Kidney epithelial cell (primary cell): Measurements from ENCODE around the gene KIRREL3. TPM values are rescaled to one million over a fixed set of nuclear protein-coding genes. Genes with fewer than 3 reads are reported as not detected.
A peak's percentile ranks its signal among the peaks of the same experiment; 100 is the strongest.

Experiments
- DNase-seq: peaks from one replicate; pipeline ENCODE4 v3.0.0-alpha.2; 2010; ENCODE audit warnings: low read depth
- H3K27me3 ChIP-seq: 2 replicates; pipeline ENCODE4 v1.6.0; 2011; ENCODE audit warnings: low read length; ENCODE audit not compliant: control insufficient read depth, insufficient read depth
- H3K36me3 ChIP-seq: 2 replicates; pipeline ENCODE4 v1.5.1; 2011; ENCODE audit warnings: low read length; ENCODE audit not compliant: control insufficient read depth, insufficient read depth
- H3K4me3 ChIP-seq: 2 replicates; pipeline ENCODE4 v1.5.1; 2011; ENCODE audit warnings: low read depth, mild to moderate bottlenecking, control low read depth, low read length
- CTCF ChIP-seq: IDR thresholded peaks from 2 replicates; pipeline ENCODE4 v1.5.1; 2011; ENCODE audit warnings: mild to moderate bottlenecking, moderate library complexity, low read length, control low read depth, inconsistent platforms; ENCODE audit not compliant: insufficient read depth, poor library complexity, severe bottlenecking
- total RNA-seq: library from RNA; depleted of rRNA; stranded (reverse); fragments of >200 nt; gene quantifications from 2 replicates; pipeline ENCODE4 v1.2.3, GENCODE V29; 2015

The KIRREL3 gene
- total RNA-seq, 1 donor from 2014 or later, result 1.3 TPM

DNA sequence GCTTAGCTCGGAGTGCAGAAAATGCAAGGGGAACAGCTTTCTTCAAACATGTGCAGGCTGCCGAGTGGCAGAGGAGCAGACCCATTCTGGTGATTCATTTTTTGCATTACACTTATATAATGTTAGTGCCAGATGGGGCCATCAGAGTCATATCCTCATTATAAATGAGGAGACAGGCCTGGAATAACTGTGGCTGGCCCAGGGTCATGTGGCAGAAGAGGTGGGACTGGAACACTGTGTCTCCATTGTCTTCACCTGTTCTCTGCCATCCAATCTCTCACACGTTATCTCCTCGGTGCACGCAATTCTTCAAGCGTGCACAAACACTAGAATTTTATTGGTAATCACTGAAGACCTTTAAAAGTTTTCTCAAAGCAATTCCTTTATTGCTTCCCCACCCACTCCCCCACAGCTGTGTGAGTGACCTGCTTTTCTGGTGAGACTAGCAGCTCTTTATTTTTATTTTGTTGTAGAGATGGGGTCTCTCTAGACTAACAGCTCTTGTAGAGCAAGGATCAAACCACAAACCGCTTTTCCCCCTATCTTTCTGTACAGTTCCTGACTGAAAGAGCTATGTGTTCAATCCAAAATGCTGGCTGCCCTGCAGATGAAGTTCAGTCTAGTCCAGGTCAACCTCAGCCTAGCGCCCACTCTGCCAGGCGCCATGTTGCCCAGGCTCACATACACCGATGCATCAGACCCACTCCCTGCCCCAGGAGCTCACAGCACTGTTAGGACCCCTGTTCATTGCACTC lies 569.8 kb downstream of the KIRREL3 start:
- Histone ChIP-seq H3K27me3 (no peaks in the 10 kb centered on the region), H3K4me3 (no peak overlapping the region), H3K36me3 (no peaks in the 10 kb centered on the region)
- no peak for TF ChIP-seq CTCF
- DNase-seq, result no peak

DNA sequence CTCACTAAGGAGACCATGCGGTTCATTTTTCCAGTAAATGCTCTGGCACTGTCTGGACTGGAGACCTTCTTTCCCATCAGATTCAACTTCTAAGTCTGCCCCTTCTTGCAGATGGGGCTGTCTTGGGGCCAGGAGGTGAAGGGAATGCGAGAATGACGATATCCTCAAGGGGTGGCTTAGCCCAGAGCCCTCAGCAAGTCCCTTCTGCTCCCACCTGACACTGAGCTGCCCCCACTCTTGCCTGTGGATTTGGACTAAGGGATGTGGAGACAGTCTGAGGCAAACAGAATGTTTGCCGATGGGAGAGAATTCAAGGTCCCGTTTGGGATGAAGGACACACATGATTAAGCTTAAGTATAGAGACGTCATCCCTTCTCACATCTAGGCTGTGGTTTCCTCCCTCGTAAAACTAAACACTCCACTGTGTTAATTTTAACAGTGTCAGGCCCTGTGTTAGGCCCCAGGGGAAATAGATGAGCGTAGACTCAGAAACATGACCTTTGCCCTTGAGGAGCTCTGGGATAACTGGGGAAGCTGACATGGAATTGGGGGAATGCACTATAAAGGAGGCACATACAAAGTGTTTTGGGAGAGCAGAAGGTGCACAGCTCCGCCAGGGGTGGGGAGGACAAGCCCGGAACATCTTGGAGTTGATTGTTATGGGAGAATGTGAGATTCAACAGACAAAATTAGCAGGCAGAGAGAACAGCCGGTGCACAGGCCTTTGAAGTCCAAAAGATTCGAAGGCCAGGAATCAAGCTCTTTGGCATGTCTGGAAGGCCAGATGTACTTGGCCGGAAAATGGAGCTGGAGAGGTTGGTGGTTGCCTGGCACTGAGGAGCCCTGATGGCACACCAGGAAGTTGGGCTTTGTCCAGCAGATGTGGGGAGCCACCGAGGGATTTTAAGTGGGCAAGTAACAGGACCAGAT lies 573.5 kb downstream of the KIRREL3 start:
- no peak overlapping the region for H3K4me3 ChIP-seq
- no peak for TF ChIP-seq CTCF
- H3K36me3 ChIP-seq, result no peaks in the 10 kb centered on the region
- peaks cover 7% of the 10 kb centered on the region for H3K27me3 ChIP-seq
- peak; percentile 19 for DNase-seq

GRCh38 chr11:126426106-126426505 lies 574.5 kb downstream of the KIRREL3 start:
- TF ChIP-seq CTCF, result no peak
- DNase-seq, result no peak
- Histone ChIP-seq H3K27me3 (peaks cover 7% of the 10 kb centered on the region), H3K4me3 (no peak overlapping the region), H3K36me3 (no peaks in the 10 kb centered on the region)

DNA sequence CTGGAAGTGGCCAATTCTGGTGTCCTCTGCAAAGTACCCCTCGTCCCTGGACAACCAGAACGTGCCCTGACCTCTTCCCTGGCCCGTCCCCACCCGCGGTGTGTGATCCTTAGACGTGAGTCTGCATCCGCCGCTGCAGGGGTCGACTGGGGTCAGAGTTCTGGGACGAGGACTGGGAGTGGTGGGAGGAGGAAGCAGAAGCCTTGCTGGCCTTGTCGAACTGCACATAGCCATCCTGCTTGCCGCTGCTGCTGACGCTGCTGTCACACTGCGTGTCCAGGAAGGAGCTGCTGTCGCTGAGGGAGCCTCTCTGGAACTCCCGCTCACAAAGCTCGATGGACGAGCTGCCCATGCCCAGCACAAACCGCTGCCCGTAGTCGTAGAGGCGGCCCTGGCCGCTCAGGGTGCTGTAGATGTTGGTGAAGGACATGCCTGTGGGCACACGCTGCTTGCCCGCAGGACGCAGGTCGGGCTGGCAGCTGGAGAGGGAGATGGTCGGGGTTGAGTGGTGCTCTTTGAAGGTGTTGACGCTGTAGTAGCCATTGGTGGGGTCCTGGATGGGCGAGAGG lies 576.0 kb downstream of the KIRREL3 start:
- no peak for TF ChIP-seq CTCF
- no peak for DNase-seq

DNA sequence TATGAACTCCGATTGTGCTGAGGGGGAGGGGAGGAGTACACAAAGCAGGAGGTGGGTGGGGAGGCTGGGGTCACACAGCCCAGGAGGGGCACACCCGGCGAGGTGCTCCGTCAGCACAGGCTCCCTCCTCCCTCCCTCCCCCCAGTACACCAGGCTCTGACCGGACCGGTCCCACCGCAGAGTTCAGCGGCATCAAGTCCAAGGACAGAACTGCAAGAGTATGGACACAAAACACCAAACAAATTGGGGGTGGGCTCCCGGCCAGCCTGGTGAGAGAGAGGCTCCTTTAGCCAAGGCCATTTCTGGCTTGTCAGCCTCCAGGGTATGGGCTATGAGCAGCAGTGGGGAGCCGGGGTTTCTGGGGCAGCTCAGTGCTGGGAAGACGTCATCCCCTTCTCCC lies 576.8 kb downstream of the KIRREL3 start:
- Histone ChIP-seq H3K36me3 (no peaks in the 10 kb centered on the region), H3K27me3 (peaks cover 7% of the 10 kb centered on the region), H3K4me3 (no peak overlapping the region)
- DNase-seq, result no peak
- no peak for TF ChIP-seq CTCF

More for the DNA sequence above, 576.0 kb downstream of the KIRREL3 start:
- Histone ChIP-seq H3K36me3 (no peaks in the 10 kb centered on the region), H3K27me3 (peaks cover 7% of the 10 kb centered on the region), H3K4me3 (no peak overlapping the region)
